Measurements from ENCODE around the gene EMILIN2. TPM values are rescaled to one million over a fixed set of nuclear protein-coding genes. Genes with fewer than 3 reads are reported as not detected.
A peak's percentile ranks its signal among the peaks of the same experiment; 100 is the strongest.

Gene EMILIN2
- total and polyA plus RNA-seq, 8 donors: 0.43 to 11.0 (median 3.4) TPM

DNA sequence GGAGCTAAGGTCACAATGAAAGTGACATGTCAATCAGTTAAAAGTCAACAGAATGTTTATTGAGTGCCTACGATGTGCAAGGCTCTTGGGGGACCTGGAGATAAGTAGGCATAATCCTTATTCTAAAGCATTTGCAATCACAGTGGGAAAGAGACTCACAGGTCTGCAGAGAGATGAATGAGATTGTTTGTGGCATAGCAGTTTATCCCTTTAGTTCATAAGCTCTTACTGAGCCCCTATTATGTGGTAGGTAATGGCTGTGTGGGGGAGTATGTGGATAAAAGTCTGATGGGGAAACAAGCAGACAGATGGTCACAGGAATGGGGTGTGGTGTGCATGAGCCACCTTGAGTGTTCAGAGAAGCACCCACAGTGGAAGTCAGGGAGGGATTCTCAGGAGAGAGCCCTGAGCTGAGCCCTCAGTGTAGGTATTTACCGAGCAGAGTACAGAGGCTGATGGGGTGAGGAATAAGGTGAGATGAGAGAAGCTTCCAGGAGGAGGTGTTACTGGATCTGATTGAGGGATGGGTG is 48.1 kb downstream of the EMILIN2 start:
- TF ChIP-seq, protein P1, sequence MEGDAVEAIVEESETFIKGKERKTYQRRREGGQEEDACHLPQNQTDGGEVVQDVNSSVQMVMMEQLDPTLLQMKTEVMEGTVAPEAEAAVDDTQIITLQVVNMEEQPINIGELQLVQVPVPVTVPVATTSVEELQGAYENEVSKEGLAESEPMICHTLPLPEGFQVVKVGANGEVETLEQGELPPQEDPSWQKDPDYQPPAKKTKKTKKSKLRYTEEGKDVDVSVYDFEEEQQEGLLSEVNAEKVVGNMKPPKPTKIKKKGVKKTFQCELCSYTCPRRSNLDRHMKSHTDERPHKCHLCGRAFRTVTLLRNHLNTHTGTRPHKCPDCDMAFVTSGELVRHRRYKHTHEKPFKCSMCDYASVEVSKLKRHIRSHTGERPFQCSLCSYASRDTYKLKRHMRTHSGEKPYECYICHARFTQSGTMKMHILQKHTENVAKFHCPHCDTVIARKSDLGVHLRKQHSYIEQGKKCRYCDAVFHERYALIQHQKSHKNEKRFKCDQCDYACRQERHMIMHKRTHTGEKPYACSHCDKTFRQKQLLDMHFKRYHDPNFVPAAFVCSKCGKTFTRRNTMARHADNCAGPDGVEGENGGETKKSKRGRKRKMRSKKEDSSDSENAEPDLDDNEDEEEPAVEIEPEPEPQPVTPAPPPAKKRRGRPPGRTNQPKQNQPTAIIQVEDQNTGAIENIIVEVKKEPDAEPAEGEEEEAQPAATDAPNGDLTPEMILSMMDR (IDR thresholded peaks at IDR 0.05): no peak
- DNase-seq (no peak), FAIRE-seq (no peak), ATAC-seq (no peak)
- 60 to 65% methylated on average over 2 of the region's 2 CpGs for WGBS, 2 donors
- Histone ChIP-seq H3K27me3 (no peaks in the 10 kb centered on the region), H3K36me3 (no peaks in the 10 kb centered on the region), H3K9me3 (no peaks in the 10 kb centered on the region), H3K4me3 (no peak overlapping the region), H3K4me1 (no peaks in the 10 kb centered on the region), H3K27ac (no peak overlapping the region)
- intact Hi-C loops (cut with DNase I): no loop called here

DNA sequence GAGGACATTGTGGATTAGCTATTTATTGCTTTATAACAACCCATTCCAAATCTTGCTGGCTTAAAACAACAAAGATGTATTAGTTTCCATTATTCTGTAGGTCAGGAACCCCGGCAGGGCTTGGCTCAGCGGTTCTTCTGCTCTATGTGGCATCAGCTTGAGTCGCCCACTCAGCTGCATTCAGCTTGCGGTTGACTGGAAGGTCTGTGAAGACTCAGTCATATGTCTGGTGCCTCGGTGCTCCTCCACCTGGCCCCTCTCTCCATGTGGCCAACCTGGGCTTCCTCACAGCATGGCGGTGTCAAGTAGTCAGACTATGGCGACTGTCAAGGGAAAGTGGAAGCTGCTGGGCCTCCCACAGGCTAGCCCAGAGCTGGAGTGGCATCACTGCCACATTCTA is 48.6 kb downstream of the EMILIN2 start:
- H3K27ac ChIP-seq: no peak overlapping the region
- H3K4me1 ChIP-seq: no peaks in the 10 kb centered on the region
- TF ChIP-seq, protein P1 (IDR thresholded peaks at IDR 0.05): no peak
- ATAC-seq (no peak), DNase-seq (no peak), FAIRE-seq (no peak)
- WGBS, 2 donors: 90 to 94% methylated on average over 7 of the region's 7 CpGs
- H3K36me3 ChIP-seq: no peaks in the 10 kb centered on the region
- no peaks in the 10 kb centered on the region for H3K27me3 ChIP-seq
- no peaks in the 10 kb centered on the region for H3K9me3 ChIP-seq
- intact Hi-C loops (cut with DNase I): no loop called here
- no peak overlapping the region for H3K4me3 ChIP-seq

DNA sequence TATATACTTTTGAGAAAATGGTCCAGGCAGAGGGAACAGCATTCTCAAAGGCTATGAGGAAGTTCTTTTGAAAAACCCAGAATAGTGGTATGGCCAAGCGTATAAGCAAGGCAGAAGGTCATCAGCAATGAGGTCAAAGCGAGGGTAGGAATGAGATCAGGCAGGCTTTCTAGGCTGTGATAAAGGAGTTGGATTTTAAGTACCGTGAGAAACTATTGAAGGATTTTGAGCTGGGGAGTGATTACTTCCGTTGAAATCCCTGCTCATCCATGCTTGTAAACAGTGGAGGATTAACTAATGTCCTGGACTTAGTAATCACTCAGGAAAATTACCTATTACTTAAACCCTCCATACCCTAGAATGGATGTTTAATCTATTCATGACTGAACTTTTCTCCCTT is 50.2 kb downstream of the EMILIN2 start:
- DNase-seq: no peak

GRCh38 chr18:2897448-2898185 is 50.8 kb downstream of the EMILIN2 start:
- DNase-seq (no peak), ATAC-seq (no peak), FAIRE-seq (no peak)
- TF ChIP-seq, protein P1 (IDR thresholded peaks at IDR 0.05): no peak
- no peaks in the 10 kb centered on the region for H3K4me1 ChIP-seq
- H3K9me3 ChIP-seq: no peaks in the 10 kb centered on the region
- WGBS, 2 donors: 81 to 89% methylated on average over 12 of the region's 12 CpGs
- H3K36me3 ChIP-seq: no peaks in the 10 kb centered on the region
- intact Hi-C loops (cut with DNase I): no loop called here
- no peak overlapping the region for H3K4me3 ChIP-seq
- no peaks in the 10 kb centered on the region for H3K27me3 ChIP-seq
- no peak overlapping the region for H3K27ac ChIP-seq

More for the DNA sequence above, 50.2 kb downstream of the EMILIN2 start:
- 80 to 81% methylated on average over 4 of the region's 4 CpGs for WGBS, 2 donors
- FAIRE-seq (no peak), ATAC-seq (no peak)
- no peaks in the 10 kb centered on the region for H3K27me3 ChIP-seq
- H3K27ac ChIP-seq: no peak overlapping the region
- H3K9me3 ChIP-seq: no peaks in the 10 kb centered on the region
- intact Hi-C loops (cut with DNase I): no loop called here
- TF ChIP-seq, protein P1 (IDR thresholded peaks at IDR 0.05): no peak
- no peaks in the 10 kb centered on the region for H3K36me3 ChIP-seq
- no peaks in the 10 kb centered on the region for H3K4me1 ChIP-seq
- H3K4me3 ChIP-seq: no peak overlapping the region

DNA sequence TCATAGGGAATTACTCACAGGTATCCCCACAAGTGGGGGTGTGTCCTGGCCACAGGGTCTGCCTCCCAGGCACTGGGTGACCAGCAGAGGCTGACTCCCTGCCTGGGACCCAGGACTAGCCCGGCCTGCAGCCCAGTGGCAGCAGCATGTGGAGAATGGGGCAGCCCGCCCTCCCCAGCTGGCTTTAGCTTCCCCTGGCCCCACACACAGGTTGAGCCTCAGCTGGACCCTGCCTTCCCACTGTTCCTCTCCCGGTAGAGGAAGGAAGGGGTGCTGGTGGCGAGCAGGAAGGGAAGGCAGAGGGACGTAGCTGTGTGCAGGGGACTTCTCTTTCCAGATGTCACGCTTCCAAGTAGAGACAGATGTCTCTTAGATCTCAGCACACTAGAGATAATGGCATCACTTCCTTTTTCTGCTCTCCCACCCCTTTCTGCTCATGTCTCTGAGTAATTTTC is 51.4 kb downstream of the EMILIN2 start:
- H3K36me3 ChIP-seq: no peaks in the 10 kb centered on the region
- 66 to 72% methylated on average over 4 to 6 of the region's 6 CpGs for WGBS, 2 donors
- no peak overlapping the region for H3K27ac ChIP-seq
- H3K9me3 ChIP-seq: no peaks in the 10 kb centered on the region
- FAIRE-seq (no peak), ATAC-seq (peak in 2 of 4 donors; percentile 54 to 68), DNase-seq (no peak)
- no peaks in the 10 kb centered on the region for H3K27me3 ChIP-seq
- TF ChIP-seq, protein P1 (IDR thresholded peaks at IDR 0.05): no peak
- no peak overlapping the region for H3K4me3 ChIP-seq
- H3K4me1 ChIP-seq: no peaks in the 10 kb centered on the region
- intact Hi-C loops (cut with DNase I): no loop called here

Measured in pancreas (tissue), 10 donors.